HepG2 (cell line): Measurements from ENCODE around the gene ATP6V1C2. TPM values are rescaled to one million over a fixed set of nuclear protein-coding genes. Genes with fewer than 3 reads are reported as not detected.

Experiments used
- ATAC-seq: fragments of 200-7000 bp; cut with Tn5 transposase; 3 replicates; pipeline ENCODE4 v1.9.1; 2020; ENCODE audit warnings: mild to moderate bottlenecking, moderate library complexity
- BruUV-seq: library from RNA; stranded (reverse); fragments of 400-500 nt; replicated peaks from 2 replicates; lab custom pipeline; 2021; lab: Mats Ljungman, UMichigan
- CTCF ChIA-PET: fragments of 300-600 bp; formaldehyde crosslinking; extraction: SDS; loops from one replicate; lab custom pipeline; 2021; ENCODE audit warnings: low total read pairs, inconsistent platforms, low intra/inter-chr PET ratio; lab: Yijun Ruan, JAX
- POLR2A ChIA-PET: fragments of 350-600 bp; sonication (Branson Sonifier 250); formaldehyde crosslinking; loops from one replicate; lab custom pipeline; 2020; ENCODE audit warnings: antibody characterized with exemption, inconsistent platforms; lab: Yijun Ruan, JAX
- DNase-seq: peaks from one replicate; pipeline ENCODE4 v3.0.0-alpha.2; 2015; ENCODE audit warnings: low spot score
- FAIRE-seq: peaks from 3 replicates; lab custom pipeline; 2011; peaks lifted over from hg19 to GRCh38; lab: Jason Lieb, UNC
- H2AFZ ChIP-seq: one replicate; pipeline ENCODE4 v1.6.1; 2011; ENCODE audit warnings: low read length, inconsistent platforms
- H3K27ac ChIP-seq: fragments of 300-600 bp; 3 replicates; pipeline ENCODE4 v1.8.0; 2011; ENCODE audit warnings: mixed run types, mild to moderate bottlenecking, mixed read lengths, low read length, inconsistent platforms; ENCODE audit not compliant: insufficient read depth; ENCODE audit errors: extremely low read length
- H3K27me3 ChIP-seq, 2 experiments: fragments of 200-600 bp in 1 of 2; 2 replicates in 1 of 2; 3 replicates in 1 of 2; pipeline versions ENCODE4 v1.6.0 to v1.8.0; 2011; ENCODE audit warnings: low read length in 2 of 2, mild to moderate bottlenecking in 2 of 2, moderate library complexity in 2 of 2, inconsistent platforms in 1 of 2; ENCODE audit not compliant: insufficient read depth in 2 of 2, control insufficient read depth in 1 of 2
- H3K36me3 ChIP-seq, 2 experiments: fragments of 200-600 bp in 1 of 2; replicated peaks in 1 of 2; 2 replicates in 1 of 2; 3 replicates in 1 of 2; pipeline versions ENCODE4 v1.5.1 to v1.8.0; 2011; ENCODE audit warnings: low read length in 2 of 2, inconsistent platforms in 1 of 2; ENCODE audit not compliant: insufficient read depth in 2 of 2, control insufficient read depth in 1 of 2
- H3K4me1 ChIP-seq: 2 replicates; pipeline ENCODE4 v1.5.1; 2012; ENCODE audit warnings: low read length, inconsistent platforms; ENCODE audit not compliant: insufficient read depth
- H3K4me2 ChIP-seq: 2 replicates; pipeline ENCODE4 v1.6.0; 2011; ENCODE audit warnings: low read depth, low read length, inconsistent platforms
- H3K4me3 ChIP-seq, 3 experiments: fragments of 200-600 bp in 1 of 3; sonication (generic), shearing (Covaris generic) in 1 of 3; replicated peaks in 1 of 3; 2 replicates each; pipeline ENCODE4 v1.5.1; 2011 to 2016; ENCODE audit warnings: low read length in 3 of 3, inconsistent platforms in 2 of 3, low read depth in 2 of 3, mild to moderate bottlenecking in 2 of 3, control low read depth in 1 of 3, mixed read lengths in 1 of 3; ENCODE audit not compliant: insufficient read depth in 1 of 3
- H3K79me2 ChIP-seq: one replicate; pipeline ENCODE4 v1.6.1; 2011; ENCODE audit warnings: low read length, inconsistent platforms; ENCODE audit not compliant: insufficient read depth
- H3K9ac ChIP-seq: 2 replicates; pipeline ENCODE4 v1.6.0; 2011; ENCODE audit warnings: mild to moderate bottlenecking, low read depth, low read length, inconsistent platforms; ENCODE audit not compliant: insufficient read depth
- H3K9me3 ChIP-seq: 2 replicates; pipeline ENCODE4 v1.5.1; 2012; ENCODE audit warnings: mild to moderate bottlenecking, low read length
- H4K20me1 ChIP-seq: 2 replicates; pipeline ENCODE4 v1.6.0; 2011; ENCODE audit warnings: inconsistent platforms, mild to moderate bottlenecking, low read length, moderate library complexity; ENCODE audit not compliant: insufficient read depth
- ATRX ChIP-seq: sonication (generic); formaldehyde crosslinking; IDR thresholded peaks from 2 replicates; pipeline ENCODE4 v1.4.0; 2020; ENCODE audit warnings: missing genetic modification reagents, borderline replicate concordance
- CTCF ChIP-seq: sonication (generic); formaldehyde crosslinking; IDR thresholded peaks from 2 replicates; pipeline ENCODE4 v1.5.0; 2020; ENCODE audit warnings: mild to moderate bottlenecking, missing genetic modification reagents, moderate library complexity
- GATA4 ChIP-seq: sonication (generic); IDR thresholded peaks from 2 replicates; pipeline ENCODE4 v1.6.1; 2016; ENCODE audit warnings: antibody characterized with exemption, low read depth, borderline replicate concordance
- HBP1 ChIP-seq: IDR thresholded peaks from 2 replicates; pipeline ENCODE4 v1.6.1; 2016; ENCODE audit warnings: low read depth, control low read depth
- HMGXB4 ChIP-seq, 2 experiments: sonication (generic) in 1 of 2; formaldehyde crosslinking in 1 of 2; IDR thresholded peaks; 2 replicates each; pipeline versions ENCODE4 v1.4.0 to v1.6.1; 2018 to 2020; ENCODE audit warnings: missing genetic modification reagents in 2 of 2, borderline replicate concordance in 1 of 2, low read depth in 1 of 2, mild to moderate bottlenecking in 1 of 2, missing biosample characterization in 1 of 2
- HNRNPUL1 ChIP-seq: fragments of 200-400 bp; formaldehyde crosslinking; IDR thresholded peaks from 2 replicates; pipeline ENCODE4 v1.6.1; 2017; ENCODE audit warnings: low read depth, mild to moderate bottlenecking, low read length, moderate library complexity
- REPIN1 ChIP-seq: sonication (generic); formaldehyde crosslinking; IDR thresholded peaks from 2 replicates; pipeline ENCODE4 v1.8.0; 2022; ENCODE audit warnings: missing genetic modification reagents, low read depth, mild to moderate bottlenecking, borderline replicate concordance
- ZBTB1 ChIP-seq: sonication (generic); formaldehyde crosslinking; IDR thresholded peaks from 2 replicates; pipeline ENCODE4 v1.4.0; 2020; ENCODE audit warnings: missing genetic modification reagents, borderline replicate concordance
- ZC3H4 ChIP-seq: sonication (generic); formaldehyde crosslinking; IDR thresholded peaks from 2 replicates; pipeline ENCODE4 v1.4.0; 2020; ENCODE audit warnings: missing genetic modification reagents, borderline replicate concordance
- ZNF280B ChIP-seq: sonication (generic); formaldehyde crosslinking; IDR thresholded peaks from 2 replicates; pipeline ENCODE4 v1.5.0; 2020; ENCODE audit warnings: missing genetic modification reagents, mild to moderate bottlenecking, borderline replicate concordance
- ZNF460 ChIP-seq: sonication (generic); formaldehyde crosslinking; IDR thresholded peaks from 2 replicates; pipeline ENCODE4 v1.5.1; 2020; ENCODE audit warnings: missing genetic modification reagents, mild to moderate bottlenecking, borderline replicate concordance
- ZNF510 ChIP-seq: sonication (generic); formaldehyde crosslinking; IDR thresholded peaks from 2 replicates; pipeline ENCODE4 v1.4.0; 2020; ENCODE audit warnings: low read depth, mild to moderate bottlenecking, missing genetic modification reagents
- ZNF713 ChIP-seq: sonication (generic); formaldehyde crosslinking; IDR thresholded peaks from 2 replicates; pipeline ENCODE4 v1.4.0; 2020; ENCODE audit warnings: mild to moderate bottlenecking, missing genetic modification reagents
- ZNF777 ChIP-seq: sonication (generic); formaldehyde crosslinking; IDR thresholded peaks from 2 replicates; pipeline ENCODE4 v1.4.0; 2020; ENCODE audit warnings: missing genetic modification reagents
- ZSCAN29 ChIP-seq: sonication (generic); formaldehyde crosslinking; conservative IDR thresholded peaks from 2 replicates; pipeline ENCODE4 v1.4.0; 2020; ENCODE audit warnings: mild to moderate bottlenecking, missing genetic modification reagents
- WGBS: methylation state at CpG from one replicate; pipeline ENCODE4 v1.1.6; 2017; ENCODE audit warnings: low lambda C conversion rate; 5-methylcytosine and 5-hydroxymethylcytosine counted together
- in situ Hi-C: cut with HindIII; loops from 2 replicates; pipeline ENCODE4 v1.10.0; 2017; ENCODE audit warnings: low pct_unique_long_range_greater_than_20kb; ENCODE audit not compliant: extremely low pct_ligation_motif_present
- intact Hi-C: fragments of 100-400 bp; cut with micrococcal nuclease; formaldehyde crosslinking; loops from one replicate; pipeline ENCODE4 v1.10.0; 2022; ENCODE audit not compliant: unreplicated experiment
- polyA plus RNA-seq, 8 experiments: library from polyadenylated mRNA; depleted of rRNA in 3 of 8; stranded (reverse) in 7 of 8; unstranded in 1 of 8; fragments of >200 nt; fragmentation: Illumina TruSeq in 4 of 8; extraction: Trizol in 4 of 8; gene quantifications; 2 replicates each; pipeline versions ENCODE4 v1.2.1 to v1.2.3, GENCODE V29; 2011 to 2016; ENCODE audit warnings: low read depth in 4 of 8, missing spikeins in 1 of 8, mixed read lengths in 1 of 8; ENCODE audit not compliant: insufficient read depth in 1 of 8
- total RNA-seq, 5 experiments: library from RNA; depleted of rRNA; stranded (reverse); fragments of >200 nt; fragmentation: Illumina TruSeq; extraction: Trizol; gene quantifications; 2 replicates each; pipeline ENCODE4 v1.2.3, GENCODE V29; 2016; ENCODE audit warnings: low read depth in 1 of 5

Gene ATP6V1C2
- total and polyA plus RNA-seq, 2 of the 13 experiments (the other 11 are each of a cell fraction or from before 2014, with no cell fraction given): 0.04 to 0.29 TPM

- no peak for TF ChIP-seq REPIN1 (CRISPR knock-in tag)
- no peak for TF ChIP-seq HBP1 (CRISPR knock-in tag)
- TF ChIP-seq ZNF713 (CRISPR knock-in tag): no peak
- TF ChIP-seq CTCF: 0 out of 2 replicates have a peak, but pooled peaks have one; percentile 15
- 0 out of 2 replicates have a peak, but pooled peaks have one; percentile 7 for TF ChIP-seq ZNF777 (CRISPR knock-in tag)
Observed at GRCh38 chr2:10721396-10722251, at the start of gene ATP6V1C2 (continued).

- 94% methylated on average over 1 of the region's 1 CpG for WGBS
- ATAC-seq (no peak), DNase-seq (no peak), FAIRE-seq (no peak)
- Histone ChIP-seq H3K4me2 (no peak overlapping the region), H3K4me3 (no peak overlapping the region), H3K27ac (no peak overlapping the region), H3K79me2 (no peaks in the 10 kb centered on the region), H3K9me3 (no peaks in the 10 kb centered on the region), H3K36me3 (peaks cover 13 to 69% of the 10 kb centered on the region in 2 experiments), H3K9ac (no peak overlapping the region), H3K27me3 (no peaks in the 10 kb centered on the region), H2AFZ (no peak overlapping the region), H3K4me1 (no peaks in the 10 kb centered on the region), H4K20me1 (no peaks in the 10 kb centered on the region)
- intact Hi-C loops: no loop called here
- CTCF ChIA-PET: no interaction called here
- BruUV-seq: no TSS peak
- in situ Hi-C loops: no loop called here
- POLR2A ChIA-PET: no interaction called here
- TF ChIP-seq ZNF510 (CRISPR knock-in tag) (no peak), ATRX (CRISPR knock-in tag) (no peak), GATA4 (no peak), ZNF280B (CRISPR knock-in tag) (no peak), HMGXB4 (CRISPR knock-in tag; IDR thresholded peaks at IDR 0.05; ENCODE audit: borderline replicate concordance in 1 of 2, low read depth in 1 of 2) (no peak), ZSCAN29 (CRISPR knock-in tag) (no peak), HNRNPUL1 (no peak), ZNF460 (CRISPR knock-in tag) (no peak), ZC3H4 (no peak), ZBTB1 (CRISPR knock-in tag) (no peak)
Observed at GRCh38 chr2:10675131-10675530, 46.3 kb upstream of the ATP6V1C2 start.
